Endometrial microvascular endothelial cells (primary cell): Measurements from ENCODE around the gene ZNF804B. TPM values are rescaled to one million over a fixed set of nuclear protein-coding genes. Genes with fewer than 3 reads are reported as not detected.

Source experiments
- in situ Hi-C: cut with HindIII; loops from 2 replicates; pipeline ENCODE4 v1.10.0; 2017; ENCODE audit warnings: low sequenced_read_pairs, low pct_unique_long_range_greater_than_20kb; ENCODE audit errors: inconsistent ontology term
- total RNA-seq: library from RNA; depleted of rRNA; stranded (reverse); fragments of >200 nt; gene quantifications from one replicate; pipeline ENCODE4 v1.2.3, GENCODE V29; 2015; ENCODE audit errors: inconsistent ontology term

The ZNF804B gene
- not detected for total RNA-seq

GRCh38 chr7:88759230-88760135 lies at the start of gene ZNF804B:
TSS of gene ZNF804B (plus strand) at chr7:88759700. CDS start at chr7:88759977, 277 bp downstream.
- in situ Hi-C loops, result no loop called here

- in situ Hi-C loops, result no loop called here
Observed at GRCh38 chr7:88735920-88736319, 23.6 kb upstream of the ZNF804B start.

- in situ Hi-C loops, result no loop called here
Observed at GRCh38 chr7:88737632-88738031, 21.9 kb upstream of the ZNF804B start.

- in situ Hi-C loops, result no loop called here
Observed at GRCh38 chr7:88746126-88746525, 13.4 kb upstream of the ZNF804B start.

GRCh38 chr7:88756802-88757201 lies 2.7 kb upstream of the ZNF804B start:
- in situ Hi-C loops, result no loop called here

GRCh38 chr7:88757371-88757770 lies 2.1 kb upstream of the ZNF804B start:
- in situ Hi-C loops, result no loop called here

GRCh38 chr7:88758381-88759229 lies 895 bp upstream of the ZNF804B start:
- in situ Hi-C loops, result no loop called here

- in situ Hi-C loops, result no loop called here
Observed at GRCh38 chr7:88760136-88760515, 626 bp downstream of the ZNF804B start.

GRCh38 chr7:88761779-88762178 lies 2.3 kb downstream of the ZNF804B start:
- in situ Hi-C loops, result no loop called here

GRCh38 chr7:88771417-88771816 lies 11.9 kb downstream of the ZNF804B start:
- in situ Hi-C loops, result no loop called here

- in situ Hi-C loops, result no loop called here
Observed at GRCh38 chr7:88772776-88773175, 13.3 kb downstream of the ZNF804B start.

- in situ Hi-C loops, result no loop called here
Observed at GRCh38 chr7:88775838-88776237, 16.3 kb downstream of the ZNF804B start.

GRCh38 chr7:88787777-88788176 lies 28.3 kb downstream of the ZNF804B start:
- in situ Hi-C loops, result no loop called here

- in situ Hi-C loops, result no loop called here
Observed at GRCh38 chr7:88789480-88790064, 30.1 kb downstream of the ZNF804B start.

- in situ Hi-C loops, result no loop called here
Observed at GRCh38 chr7:88791891-88792290, 32.4 kb downstream of the ZNF804B start.

- in situ Hi-C loops, result no loop called here
Observed at GRCh38 chr7:88792361-88792760, 32.9 kb downstream of the ZNF804B start.

GRCh38 chr7:88795553-88795952 lies 36.1 kb downstream of the ZNF804B start, which contains the start of gene TEX47:
TSS of gene TEX47 (minus strand) at chr7:88795737. CDS start at chr7:88794942, 795 bp downstream.
- in situ Hi-C loops, result no loop called here

GRCh38 chr7:88801046-88801445 lies 41.5 kb downstream of the ZNF804B start:
- in situ Hi-C loops, result no loop called here

GRCh38 chr7:88806280-88807037 lies 47.0 kb downstream of the ZNF804B start:
- in situ Hi-C loops, result no loop called here
